T follicular helper cell (primary cell): ENCODE measurements around the gene IFNA17.
"Not testable (repeated sequence)": the region's sequence is repeated elsewhere in the genome, so short reads cannot be mapped to it uniquely, and the experiment has no call there.

Experiments used
- DNase-seq: peaks from one replicate; pipeline ENCODE4 v3.0.0-alpha.2; 2020; ENCODE audit warnings: low read depth
- total RNA-seq, 2 experiments: gene quantifications; one replicate each; lab custom pipeline; 2026; lab: John Stamatoyannopoulos, UW

IFNA17 gene
- total RNA-seq: 0 reads per million in 2 experiments

- no peak for DNase-seq
Measured at GRCh38 chr9:21228122-21228521, at the start of gene IFNA17. IFNA17 (minus strand) TSS chr9:21228222; CDS start chr9:21228173, 49 bp downstream.

GRCh38 chr9:21268347-21268657 lies 40.3 kb upstream of the IFNA17 start:
- DNase-seq: no peak

DNA sequence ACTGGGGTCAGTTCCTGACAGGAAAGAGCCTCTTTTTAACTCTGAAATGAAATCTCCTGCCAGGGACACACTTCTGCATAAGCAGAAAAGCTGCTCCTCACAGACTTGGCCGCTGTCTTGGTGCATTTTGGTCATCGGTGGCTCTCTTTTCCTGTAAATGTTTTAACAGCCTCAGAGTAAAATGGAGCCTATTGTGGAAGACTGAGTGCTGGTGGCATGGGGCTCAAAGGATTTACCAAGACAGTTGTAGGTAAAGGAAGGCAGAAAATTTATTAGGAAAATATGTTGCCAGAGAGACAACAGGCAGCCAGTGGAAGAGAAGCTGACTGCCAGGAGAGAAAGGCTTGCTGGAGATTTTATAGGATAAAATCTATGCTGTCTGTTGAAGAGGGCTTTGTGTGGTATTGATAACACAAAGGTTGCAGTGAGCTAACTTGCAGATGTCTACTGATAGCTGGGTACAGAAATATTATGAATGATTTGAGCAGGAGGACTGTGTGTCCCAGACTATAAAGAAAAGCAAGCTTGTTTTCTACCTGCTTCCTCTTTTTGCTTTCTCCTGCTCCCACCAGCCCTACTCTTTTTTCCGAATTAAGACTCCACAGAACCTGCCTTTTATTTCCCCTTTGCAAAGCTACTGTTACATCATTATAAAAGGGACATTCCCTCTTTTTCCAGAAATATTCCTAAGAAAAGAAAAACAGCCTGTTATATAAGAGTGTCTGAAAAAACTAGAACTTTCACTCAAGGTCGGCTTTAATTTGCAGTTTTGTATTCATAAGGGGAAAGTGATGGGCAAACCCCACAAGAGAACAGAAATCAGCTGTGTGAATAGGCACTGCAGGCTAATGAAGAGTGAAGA lies 39.7 kb upstream of the IFNA17 start:
- DNase-seq: no peak

DNA sequence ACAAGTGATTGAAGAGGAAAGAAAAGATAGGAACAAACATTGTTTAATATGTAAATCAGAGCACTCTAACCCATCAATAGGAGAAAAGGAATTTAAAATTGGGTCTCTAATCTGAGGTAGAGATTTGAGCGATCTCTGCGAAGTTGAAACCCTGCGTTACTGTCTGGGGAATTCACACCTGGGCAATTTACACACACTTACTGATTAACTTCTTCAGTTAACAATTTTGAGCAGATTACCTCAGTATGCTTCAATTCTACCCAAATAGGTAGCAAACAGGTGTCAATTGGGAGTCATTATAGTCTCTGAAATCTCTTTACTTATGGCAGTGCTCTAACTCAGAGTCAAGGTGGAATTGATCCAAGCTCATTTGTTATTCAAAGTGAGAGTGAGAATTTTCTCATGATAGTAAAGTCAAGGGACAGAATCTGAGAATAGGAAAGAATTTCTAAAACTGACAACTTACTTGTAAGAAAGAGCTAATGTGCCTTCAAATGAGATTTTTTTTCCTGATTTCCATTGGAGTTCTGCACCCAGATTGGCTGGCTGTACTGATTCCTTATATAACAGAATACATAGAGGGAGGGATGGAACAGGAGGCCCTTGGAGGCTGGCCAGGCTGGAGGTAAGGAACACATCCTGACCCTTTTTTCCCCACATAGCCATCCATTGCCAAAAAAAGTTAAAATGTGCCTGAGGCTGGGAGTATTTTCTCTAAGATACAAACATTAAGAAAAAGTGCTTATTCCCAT lies 38.9 kb upstream of the IFNA17 start:
- DNase-seq: no peak

DNA sequence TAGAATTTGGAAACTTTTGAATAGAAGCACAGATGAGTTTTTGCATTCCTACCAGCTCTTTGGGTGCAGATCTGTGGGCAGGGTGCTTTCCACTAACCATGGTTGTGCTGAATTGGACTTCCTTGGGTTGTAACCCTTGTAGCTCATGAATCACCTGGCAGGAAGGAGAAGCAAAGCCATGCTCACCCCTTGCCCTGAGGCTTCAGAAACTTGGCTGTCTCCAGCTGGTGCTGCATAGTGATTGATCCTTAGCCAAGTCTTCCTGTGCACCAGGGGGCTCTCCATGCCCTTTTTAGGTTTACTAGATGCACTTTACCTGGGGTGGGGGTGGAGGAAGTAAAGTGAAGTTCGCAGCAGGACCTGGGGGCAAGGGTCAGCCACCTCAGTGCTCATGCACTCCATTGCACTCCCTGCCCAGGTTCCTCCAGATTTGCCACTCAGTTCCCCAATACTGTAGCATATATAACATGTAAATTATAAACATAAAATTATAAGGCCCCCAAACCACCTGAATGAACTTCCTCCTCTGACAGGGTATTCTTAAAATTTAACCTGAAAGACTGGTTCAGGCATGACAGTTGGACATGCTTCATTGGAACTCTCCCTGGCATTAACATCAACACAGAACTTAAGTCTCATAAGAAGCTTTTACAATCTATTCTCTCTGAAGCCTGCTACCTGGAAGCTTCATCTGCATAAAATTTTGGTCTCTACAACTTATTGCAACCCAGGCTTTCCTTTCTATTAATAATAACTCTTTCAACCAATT lies 37.6 kb upstream of the IFNA17 start:
- DNase-seq: no peak

GRCh38 chr9:21255538-21256212 lies 27.7 kb upstream of the IFNA17 start:
- DNase-seq: no peak

GRCh38 chr9:21252721-21253547 lies 24.9 kb upstream of the IFNA17 start:
- no peak for DNase-seq

- DNase-seq: no peak
Measured at GRCh38 chr9:21251638-21252037, 23.6 kb upstream of the IFNA17 start.

DNA sequence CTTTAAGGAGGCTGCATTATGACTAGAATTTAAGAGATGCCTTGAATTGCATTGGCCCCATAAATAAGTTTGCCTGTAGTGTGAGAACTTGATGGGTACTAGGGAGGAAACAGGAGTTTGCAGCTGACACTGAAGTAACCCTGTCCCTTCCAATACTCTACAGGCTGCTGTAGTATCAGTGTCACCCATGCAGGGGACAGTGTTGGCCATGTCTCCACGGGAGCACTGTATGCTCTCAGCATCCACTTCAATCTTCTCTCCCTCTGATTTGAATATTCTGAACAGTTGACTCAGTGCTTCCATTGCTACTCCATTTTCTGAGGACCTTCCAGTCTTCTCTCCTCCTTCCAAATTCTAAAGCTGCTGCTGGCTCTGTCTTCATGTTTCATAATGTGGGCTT lies 23.2 kb upstream of the IFNA17 start:
- DNase-seq: no peak

- DNase-seq: no peak
Measured at GRCh38 chr9:21244836-21245235, 16.8 kb upstream of the IFNA17 start.

- DNase-seq: no peak
Measured at GRCh38 chr9:21239911-21240310, 11.9 kb upstream of the IFNA17 start, which contains the start of gene IFNA14. IFNA14 (minus strand) TSS chr9:21240005; CDS start chr9:21239935, 70 bp downstream.

- not testable (repeated sequence) for DNase-seq
Measured at GRCh38 chr9:21236360-21236714, 8.3 kb upstream of the IFNA17 start.

GRCh38 chr9:21235468-21236359 lies 7.7 kb upstream of the IFNA17 start:
- not testable (repeated sequence) for DNase-seq

- DNase-seq: no peak
Measured at GRCh38 chr9:21234153-21234687, 6.2 kb upstream of the IFNA17 start.

DNA sequence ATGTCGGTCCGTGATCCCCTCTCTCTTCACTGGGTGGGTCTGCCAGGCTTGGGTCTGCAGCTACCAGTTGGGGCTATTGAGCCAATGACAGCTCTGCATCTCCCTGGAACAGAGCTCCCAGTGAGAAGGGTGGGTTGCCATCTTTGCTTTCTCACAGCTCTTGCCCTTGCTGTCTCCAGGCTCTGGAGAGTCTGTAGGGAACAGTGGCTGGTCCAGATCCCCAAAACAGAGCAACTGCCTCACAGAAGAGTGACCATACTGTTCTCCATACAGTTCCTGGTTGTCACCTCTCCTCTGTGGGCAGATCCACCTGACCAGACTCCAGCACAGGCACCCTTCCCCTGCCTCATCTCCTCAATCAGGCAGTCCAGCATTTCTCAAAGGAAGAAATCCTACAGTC lies 5.2 kb upstream of the IFNA17 start:
- no peak for DNase-seq

DNA sequence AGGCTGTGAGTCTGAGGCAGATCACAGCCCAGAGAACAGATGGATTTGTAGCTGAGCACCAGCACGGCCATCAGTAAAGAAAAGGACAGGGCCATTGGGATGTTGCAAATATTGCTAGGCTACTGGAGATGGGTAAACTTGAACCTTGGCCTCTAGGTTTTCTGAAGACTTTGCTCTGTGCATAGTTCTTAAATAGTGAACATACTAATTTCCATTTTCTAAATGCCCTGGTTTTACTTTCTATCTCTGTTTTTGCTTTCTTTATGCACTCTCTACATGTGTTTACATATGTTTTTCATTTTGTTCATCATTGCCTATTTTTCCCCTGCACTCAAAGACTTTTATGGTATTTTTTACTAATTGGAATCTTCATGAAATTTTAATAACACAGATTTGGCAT lies 10.8 kb downstream of the IFNA17 start, which contains the start of gene IFNA16:
IFNA16 (minus strand) TSS at position 101 of the 400 bp plus-strand sequence; CDS start at position 95, 6 bp downstream.
- not testable (repeated sequence) for DNase-seq

DNA sequence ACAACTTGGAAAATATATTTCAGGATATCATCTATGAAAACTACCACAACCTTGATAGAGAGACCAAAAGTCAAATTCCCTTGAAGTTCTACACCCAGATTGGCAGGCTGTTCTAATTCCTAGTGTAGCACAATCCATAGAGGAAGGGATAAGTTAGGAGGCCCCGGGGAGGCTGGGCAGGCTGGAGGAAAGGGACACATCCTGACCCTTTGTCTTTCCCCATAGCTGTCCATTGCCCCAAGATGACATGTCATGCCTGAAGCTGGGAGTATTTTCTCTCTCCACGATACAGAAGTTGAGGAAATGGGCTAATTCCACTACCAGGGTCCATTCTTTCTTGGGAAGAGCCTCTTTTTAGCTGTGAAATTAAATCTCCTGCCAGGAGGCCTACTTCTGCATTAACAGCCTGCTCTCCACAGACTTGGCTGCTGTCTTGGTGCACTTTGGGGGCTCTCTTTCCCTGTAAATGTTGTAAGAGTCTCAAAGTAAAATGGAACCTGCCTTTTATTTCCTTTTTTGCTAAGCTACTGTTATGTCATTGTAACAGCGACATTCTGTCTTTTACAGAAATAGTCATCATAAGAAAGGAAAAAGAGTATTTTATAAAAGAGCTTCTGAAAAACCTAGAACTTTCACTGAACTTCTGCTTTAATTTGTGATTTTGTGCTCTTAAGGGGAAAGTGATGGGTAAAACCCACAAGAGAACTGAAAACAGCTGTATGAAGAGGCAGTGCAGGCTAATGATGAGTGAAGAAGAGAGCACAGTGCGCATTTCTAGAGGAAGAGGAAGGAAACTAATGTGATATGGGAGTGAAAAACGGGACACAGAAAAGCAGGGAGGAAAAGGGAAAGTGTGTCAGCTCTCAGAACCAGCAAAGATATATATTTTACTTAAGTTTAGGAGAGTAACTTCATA lies 14.4 kb downstream of the IFNA17 start:
- DNase-seq: not testable (repeated sequence)

- DNase-seq: not testable (repeated sequence)
Measured at GRCh38 chr9:21212160-21212559, 15.9 kb downstream of the IFNA17 start.
